HepG2 (cell line): ENCODE measurements around the gene CDCA5. TPM values are rescaled to one million over a fixed set of nuclear protein-coding genes. Genes with fewer than 3 reads are reported as not detected.
A peak's percentile ranks its signal among the peaks of the same experiment; 100 is the strongest.

Experiments used
- CCAR2 ChIP-seq: fragments of 200-400 bp; formaldehyde crosslinking; optimal IDR thresholded peaks from 2 replicates; pipeline ENCODE3; 2018; ENCODE audit warnings: low read depth, mild to moderate bottlenecking, low read length, moderate library complexity
- GZF1 ChIP-seq: sonication (generic); formaldehyde crosslinking; IDR thresholded peaks from 2 replicates; pipeline ENCODE4 v1.5.1; 2020; ENCODE audit warnings: mild to moderate bottlenecking, missing genetic modification reagents
- KDM2A ChIP-seq: sonication (generic); formaldehyde crosslinking; IDR thresholded peaks from 2 replicates; pipeline ENCODE4 v1.4.0; 2020; ENCODE audit warnings: low read depth, missing genetic modification reagents, borderline replicate concordance
- MXI1 ChIP-seq: IDR thresholded peaks from 3 replicates; pipeline ENCODE4 v1.6.1; 2012; ENCODE audit warnings: low read depth, low read length, inconsistent platforms, borderline replicate concordance
- PAWR ChIP-seq: sonication (generic); formaldehyde crosslinking; IDR thresholded peaks from 2 replicates; pipeline ENCODE4 v1.4.0; 2020; ENCODE audit warnings: missing genetic modification reagents, mild to moderate bottlenecking, borderline replicate concordance
- PHF5A ChIP-seq: IDR thresholded peaks from one replicate; pipeline ENCODE4 v1.6.1; 2018; ENCODE audit warnings: low read depth, missing genetic modification reagents; ENCODE audit not compliant: unreplicated experiment
- PHF8 ChIP-seq: sonication (generic); formaldehyde crosslinking; IDR thresholded peaks from 2 replicates; pipeline ENCODE4 v1.5.0; 2020; ENCODE audit warnings: missing genetic modification reagents
- RARG ChIP-seq: sonication (generic); formaldehyde crosslinking; IDR thresholded peaks from 2 replicates; pipeline ENCODE4 v1.4.0; 2020; ENCODE audit warnings: low read depth, mild to moderate bottlenecking, missing genetic modification reagents
- TBX2 ChIP-seq: sonication (generic); formaldehyde crosslinking; IDR thresholded peaks from 2 replicates; pipeline ENCODE4 v1.5.0; 2020; ENCODE audit warnings: missing genetic modification reagents, mild to moderate bottlenecking, borderline replicate concordance
- TEAD2 ChIP-seq: sonication (generic); formaldehyde crosslinking; IDR thresholded peaks from 2 replicates; pipeline ENCODE4 v1.9.0; 2021; ENCODE audit warnings: missing genetic modification reagents
- TFAP4 ChIP-seq: sonication (generic); IDR thresholded peaks from 2 replicates; pipeline ENCODE4 v1.6.1; 2016; ENCODE audit warnings: low read depth, borderline replicate concordance
- ZFP91 ChIP-seq: sonication (generic); formaldehyde crosslinking; IDR thresholded peaks from 2 replicates; pipeline ENCODE4 v1.9.0; 2022; ENCODE audit warnings: missing genetic modification reagents, mild to moderate bottlenecking, borderline replicate concordance
- ZIK1 ChIP-seq: sonication (generic); formaldehyde crosslinking; IDR thresholded peaks from 2 replicates; pipeline ENCODE4 v1.5.0; 2020; ENCODE audit warnings: mild to moderate bottlenecking, low read depth, missing genetic modification reagents, borderline replicate concordance
- ZMYM4 ChIP-seq: sonication (generic); formaldehyde crosslinking; IDR thresholded peaks from 2 replicates; pipeline ENCODE4 v1.8.1; 2023; ENCODE audit warnings: mild to moderate bottlenecking, missing genetic modification reagents
- ZNF260 ChIP-seq: sonication (generic); formaldehyde crosslinking; IDR thresholded peaks from 2 replicates; pipeline ENCODE4 v1.4.0; 2020; ENCODE audit warnings: missing genetic modification reagents, low read depth, mild to moderate bottlenecking, borderline replicate concordance
- ZNF414 ChIP-seq: sonication (generic); formaldehyde crosslinking; IDR thresholded peaks from 2 replicates; pipeline ENCODE4 v1.5.0; 2020; ENCODE audit warnings: missing genetic modification reagents
- ZNF577 ChIP-seq: sonication (generic); formaldehyde crosslinking; IDR thresholded peaks from 2 replicates; pipeline ENCODE4 v1.4.0; 2020; ENCODE audit warnings: mild to moderate bottlenecking, low read depth, missing genetic modification reagents, borderline replicate concordance
- ZNF598 ChIP-seq: sonication (generic); formaldehyde crosslinking; IDR thresholded peaks from 2 replicates; pipeline ENCODE4 v1.5.1; 2020; ENCODE audit warnings: mild to moderate bottlenecking, missing genetic modification reagents, borderline replicate concordance
- ZNF75D ChIP-seq: sonication (generic); formaldehyde crosslinking; IDR thresholded peaks from 2 replicates; pipeline ENCODE4 v1.8.1; 2023; ENCODE audit warnings: missing genetic modification reagents, mild to moderate bottlenecking, borderline replicate concordance
- polyA plus RNA-seq, 8 experiments: library from polyadenylated mRNA; depleted of rRNA in 3 of 8; stranded (reverse) in 7 of 8; unstranded in 1 of 8; fragments of >200 nt; fragmentation: Illumina TruSeq in 4 of 8; extraction: Trizol in 4 of 8; gene quantifications; 2 replicates each; pipeline versions ENCODE4 v1.2.1 to v1.2.3, GENCODE V29; 2011 to 2016; ENCODE audit warnings: low read depth in 4 of 8, missing spikeins in 1 of 8, mixed read lengths in 1 of 8; ENCODE audit not compliant: insufficient read depth in 1 of 8
- total RNA-seq, 5 experiments: library from RNA; depleted of rRNA; stranded (reverse); fragments of >200 nt; fragmentation: Illumina TruSeq; extraction: Trizol; gene quantifications; 2 replicates each; pipeline ENCODE4 v1.2.3, GENCODE V29; 2016; ENCODE audit warnings: low read depth in 1 of 5
- TF ChIP-seq, protein P1 (sequence below): sonication (generic); formaldehyde crosslinking; IDR thresholded peaks from 2 replicates; pipeline ENCODE4 v1.9.0; 2021; ENCODE audit warnings: missing genetic modification reagents, mild to moderate bottlenecking, borderline replicate concordance
- TF ChIP-seq, protein P2 (sequence below): sonication (generic); formaldehyde crosslinking; conservative IDR thresholded peaks from 2 replicates; pipeline ENCODE4 v1.8.0; 2022; ENCODE audit warnings: low read depth, missing genetic modification reagents

The CDCA5 gene
- total and polyA plus RNA-seq, 2 of the 13 experiments (the other 11 are each of a cell fraction or from before 2014, with no cell fraction given): 13.5 to 50.6 TPM

GRCh38 chr11:65095974-65096806 lies 12.3 kb upstream of the CDCA5 start, which contains the start of gene VPS51 (continued):
- TF ChIP-seq ZIK1 (peak; percentile 84), ZNF75D (CRISPR knock-in tag) (no peak; the same call in 1 of the 2 replicates), PHF5A (peak; percentile 73), TEAD2 (CRISPR knock-in tag) (no peak), PAWR (CRISPR knock-in tag) (no peak), KDM2A (CRISPR knock-in tag) (peak; percentile 88), ZNF577 (CRISPR knock-in tag) (no peak), TBX2 (CRISPR knock-in tag) (peak; percentile 76), ZNF260 (CRISPR knock-in tag) (no peak), MXI1 (peak; percentile 95; the same call in 1 of the 3 replicates), ZNF598 (CRISPR knock-in tag) (0 out of 2 replicates have a peak, but pooled peaks have one; percentile 16), ZFP91 (CRISPR knock-in tag) (peak; percentile 91), CCAR2 (peak; percentile 93), TFAP4 (0 out of 2 replicates have a peak, but pooled peaks have one; percentile 17), PHF8 (CRISPR knock-in tag) (peak; percentile 97), GZF1 (CRISPR knock-in tag) (no peak), ZNF414 (CRISPR knock-in tag) (no peak), ZMYM4 (CRISPR knock-in tag) (0 out of 2 replicates have a peak, but pooled peaks have one; percentile 40), RARG (CRISPR knock-in tag) (no peak; the same call in 1 of the 2 replicates)
- TF ChIP-seq, protein P1, sequence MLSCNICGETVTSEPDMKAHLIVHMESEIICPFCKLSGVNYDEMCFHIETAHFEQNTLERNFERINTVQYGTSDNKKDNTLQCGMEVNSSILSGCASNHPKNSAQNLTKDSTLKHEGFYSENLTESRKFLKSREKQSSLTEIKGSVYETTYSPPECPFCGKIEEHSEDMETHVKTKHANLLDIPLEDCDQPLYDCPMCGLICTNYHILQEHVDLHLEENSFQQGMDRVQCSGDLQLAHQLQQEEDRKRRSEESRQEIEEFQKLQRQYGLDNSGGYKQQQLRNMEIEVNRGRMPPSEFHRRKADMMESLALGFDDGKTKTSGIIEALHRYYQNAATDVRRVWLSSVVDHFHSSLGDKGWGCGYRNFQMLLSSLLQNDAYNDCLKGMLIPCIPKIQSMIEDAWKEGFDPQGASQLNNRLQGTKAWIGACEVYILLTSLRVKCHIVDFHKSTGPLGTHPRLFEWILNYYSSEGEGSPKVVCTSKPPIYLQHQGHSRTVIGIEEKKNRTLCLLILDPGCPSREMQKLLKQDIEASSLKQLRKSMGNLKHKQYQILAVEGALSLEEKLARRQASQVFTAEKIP (CRISPR knock-in tag): no peak
- TF ChIP-seq, protein P2, sequence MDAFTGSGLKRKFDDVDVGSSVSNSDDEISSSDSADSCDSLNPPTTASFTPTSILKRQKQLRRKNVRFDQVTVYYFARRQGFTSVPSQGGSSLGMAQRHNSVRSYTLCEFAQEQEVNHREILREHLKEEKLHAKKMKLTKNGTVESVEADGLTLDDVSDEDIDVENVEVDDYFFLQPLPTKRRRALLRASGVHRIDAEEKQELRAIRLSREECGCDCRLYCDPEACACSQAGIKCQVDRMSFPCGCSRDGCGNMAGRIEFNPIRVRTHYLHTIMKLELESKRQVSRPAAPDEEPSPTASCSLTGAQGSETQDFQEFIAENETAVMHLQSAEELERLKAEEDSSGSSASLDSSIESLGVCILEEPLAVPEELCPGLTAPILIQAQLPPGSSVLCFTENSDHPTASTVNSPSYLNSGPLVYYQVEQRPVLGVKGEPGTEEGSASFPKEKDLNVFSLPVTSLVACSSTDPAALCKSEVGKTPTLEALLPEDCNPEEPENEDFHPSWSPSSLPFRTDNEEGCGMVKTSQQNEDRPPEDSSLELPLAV (CRISPR knock-in tag): no peak
